HK-2 (cell line): ENCODE data around the gene STRIP1.
"Not testable (repeated sequence)": the region's sequence is repeated elsewhere in the genome, so short reads cannot be mapped to it uniquely, and the experiment has no call there.

ENCODE experiments used
- DNase-seq: peaks from one replicate; pipeline ENCODE4 v3.0.0-alpha.2; 2018; ENCODE audit not compliant: unreplicated experiment

The STRIP1 gene

DNA sequence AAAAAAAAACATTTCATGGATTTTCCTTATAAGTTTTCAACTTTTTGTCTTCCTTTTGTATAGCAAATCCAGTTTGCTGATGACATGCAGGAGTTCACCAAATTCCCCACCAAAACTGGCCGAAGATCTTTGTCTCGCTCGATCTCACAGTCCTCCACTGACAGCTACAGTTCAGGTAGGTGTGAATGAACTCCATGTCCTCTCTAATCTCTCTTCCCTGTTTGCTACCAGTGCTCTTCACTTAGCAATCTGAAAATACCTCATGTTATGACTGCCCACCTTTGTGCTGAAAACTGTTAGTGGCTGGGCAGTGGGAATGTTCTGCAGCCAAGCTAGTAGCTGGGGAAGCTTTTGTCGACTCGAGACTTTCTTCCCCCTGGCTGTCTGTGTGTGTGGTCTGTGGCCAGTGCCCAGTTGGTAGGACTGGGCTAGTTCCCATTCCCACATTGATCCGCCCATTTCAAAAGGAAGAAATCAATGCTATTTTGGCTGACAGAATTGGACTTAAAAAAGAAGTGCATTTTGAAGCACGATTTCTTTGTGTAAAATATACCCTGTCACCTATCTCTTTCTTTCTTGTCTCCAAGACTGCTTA is 25.4 kb upstream of the STRIP1 start:
- DNase-seq: no peak

DNA sequence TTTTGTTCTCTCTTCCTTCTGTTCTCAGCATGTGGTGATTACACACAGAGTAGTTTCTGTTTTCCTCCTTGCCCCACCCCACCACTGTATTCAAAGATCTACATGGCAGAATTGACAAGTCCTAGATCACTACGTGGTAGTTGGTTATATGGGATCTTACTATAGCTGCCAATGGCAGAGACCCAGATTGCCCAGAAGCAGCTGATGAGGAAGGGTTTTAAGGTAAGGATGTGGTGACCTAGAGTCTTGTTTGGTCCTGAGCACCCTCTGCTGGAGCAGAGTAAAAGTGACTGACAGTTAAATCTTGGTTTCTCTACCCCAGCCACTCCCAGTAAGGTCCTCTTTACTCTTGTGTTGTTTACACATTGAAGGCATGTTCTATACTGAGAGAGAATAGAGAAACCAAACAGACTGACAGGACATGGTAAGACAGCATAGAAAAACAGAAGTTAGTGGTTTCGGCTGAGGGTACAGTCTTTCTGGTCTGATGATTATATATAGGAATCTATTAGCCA is 22.8 kb upstream of the STRIP1 start:
- peak; percentile 21 for DNase-seq

- DNase-seq: no peak
Observed at GRCh38 chr1:110012100-110012780, 22.2 kb upstream of the STRIP1 start.

GRCh38 chr1:110017792-110018191 is 16.6 kb upstream of the STRIP1 start:
- no peak for DNase-seq

DNA sequence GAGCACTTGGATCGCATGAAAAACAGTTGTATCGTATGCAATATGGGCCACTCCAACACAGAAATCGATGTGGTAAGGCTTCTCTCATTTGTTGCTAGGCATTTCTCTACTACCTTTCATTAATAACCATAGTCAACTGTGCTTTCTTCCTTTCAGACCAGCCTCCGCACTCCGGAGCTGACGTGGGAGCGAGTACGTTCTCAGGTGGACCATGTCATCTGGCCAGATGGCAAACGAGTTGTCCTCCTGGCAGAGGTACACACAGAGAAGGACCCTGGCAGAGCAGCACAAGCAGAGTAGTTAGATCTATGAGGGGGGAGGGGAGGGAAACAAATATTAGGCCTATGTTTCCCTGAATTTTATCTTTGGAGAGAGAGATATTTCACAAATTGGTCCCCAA is 16.0 kb upstream of the STRIP1 start:
- DNase-seq: no peak

- DNase-seq: no peak
Observed at GRCh38 chr1:110019770-110020169, 14.7 kb upstream of the STRIP1 start.

GRCh38 chr1:110021285-110021684 is 13.1 kb upstream of the STRIP1 start:
- DNase-seq: no peak

DNA sequence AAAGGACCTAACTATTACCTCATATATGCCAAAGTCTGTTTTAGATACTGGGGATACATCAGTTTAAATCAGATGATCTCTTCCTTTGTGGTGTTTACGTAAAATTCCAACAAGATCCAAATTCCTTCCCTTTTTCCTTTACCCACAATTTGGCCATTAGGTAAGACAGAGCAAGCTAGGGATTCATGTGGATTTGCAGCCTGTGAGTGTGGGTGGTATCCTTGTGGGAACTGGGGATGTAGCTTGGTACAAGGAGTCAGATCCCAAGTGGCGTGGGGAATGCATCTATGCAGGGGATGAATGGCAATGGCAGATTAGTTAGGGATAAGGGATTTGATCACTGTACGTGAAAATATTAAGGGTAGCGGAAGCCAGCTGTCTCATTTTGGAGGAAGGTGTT is 9.8 kb upstream of the STRIP1 start:
- DNase-seq: no peak

DNA sequence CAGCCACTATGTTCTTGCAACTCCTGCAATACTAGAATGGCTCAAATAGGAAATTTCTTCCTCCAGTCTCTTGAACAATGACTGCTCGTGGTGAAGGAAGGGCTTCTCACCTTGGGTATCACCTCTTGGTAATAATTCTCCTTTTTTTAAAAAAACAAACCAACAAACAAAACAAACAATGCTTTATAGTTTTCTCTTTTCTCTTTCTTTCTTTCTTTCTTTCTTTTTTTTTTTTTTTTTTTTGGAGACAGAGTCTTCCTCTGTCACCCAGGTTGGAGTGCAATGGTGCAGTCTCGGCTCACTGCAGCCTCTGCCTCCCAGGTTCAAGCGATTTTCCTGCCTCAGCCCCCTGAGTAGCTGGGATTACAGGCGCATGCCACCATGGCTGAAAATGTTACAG is 3.7 kb upstream of the STRIP1 start:
- not testable (repeated sequence) for DNase-seq

- DNase-seq: no peak
Observed at GRCh38 chr1:110032327-110032726, 2.1 kb upstream of the STRIP1 start.

DNA sequence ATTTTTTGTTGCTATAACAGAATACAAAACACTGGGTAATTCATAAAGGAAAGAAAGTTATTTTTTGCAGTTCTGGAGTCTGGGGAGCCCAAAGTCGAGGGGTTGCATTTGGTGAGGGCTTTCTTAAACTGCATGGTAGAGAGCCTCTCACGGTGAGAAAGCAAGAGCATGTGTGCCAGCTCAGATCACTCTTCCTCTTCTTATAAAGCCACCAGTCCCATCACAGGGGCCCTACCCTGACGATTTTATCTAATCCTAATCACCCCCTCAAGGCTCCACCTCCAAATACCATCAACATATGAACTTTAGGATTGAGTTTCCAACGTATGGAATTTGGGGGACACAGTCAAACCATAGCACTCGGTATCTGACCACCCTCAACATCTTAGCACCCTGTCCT is 1.0 kb upstream of the STRIP1 start:
- no peak for DNase-seq

GRCh38 chr1:110034040-110034450 is 379 bp upstream of the STRIP1 start:
- no peak for DNase-seq

DNA sequence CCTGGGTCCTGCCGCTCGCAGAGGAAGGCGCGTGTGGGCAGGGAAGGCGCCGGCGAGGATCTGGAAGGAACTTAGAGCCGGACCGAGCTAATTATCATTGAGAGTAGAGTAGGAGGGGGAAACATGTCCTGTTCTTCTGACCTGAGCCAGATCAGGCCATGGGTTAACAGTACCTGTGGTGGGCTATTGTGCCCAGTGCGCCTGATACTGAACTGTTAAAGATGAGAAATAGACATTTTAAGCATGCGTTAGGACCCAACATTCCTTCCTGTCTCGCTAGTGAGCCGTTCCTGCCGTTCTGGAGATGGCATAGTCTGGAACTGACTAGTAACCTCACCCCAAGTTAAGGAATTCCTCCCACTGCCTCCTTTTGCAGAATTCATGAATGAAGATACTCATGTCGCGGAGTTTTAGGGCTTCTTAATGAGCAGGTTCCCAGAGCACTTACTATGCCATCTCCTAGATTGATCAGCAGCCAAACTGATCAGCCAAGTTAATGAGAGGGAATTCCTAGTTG is 870 bp downstream of the STRIP1 start:
- DNase-seq: no peak

DNA sequence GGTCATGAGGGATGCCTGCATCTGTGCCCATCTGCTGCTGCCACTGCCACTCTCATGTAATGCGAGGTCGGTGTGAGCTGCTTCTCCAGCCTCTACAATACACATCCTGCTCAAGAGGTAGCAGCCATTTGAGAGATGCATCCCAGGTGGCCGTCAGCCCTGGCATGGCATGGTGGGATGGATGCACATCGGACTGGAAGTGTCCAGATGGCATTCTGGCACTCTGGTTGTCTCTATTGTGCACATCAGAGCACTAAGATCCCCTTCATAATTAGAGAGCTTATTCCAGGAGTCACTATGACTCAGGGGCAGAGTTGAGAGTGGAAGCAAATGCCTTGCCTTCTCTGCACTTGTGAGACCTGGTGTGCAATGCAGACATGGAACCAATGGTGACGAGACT is 3.8 kb downstream of the STRIP1 start:
- DNase-seq: no peak

DNA sequence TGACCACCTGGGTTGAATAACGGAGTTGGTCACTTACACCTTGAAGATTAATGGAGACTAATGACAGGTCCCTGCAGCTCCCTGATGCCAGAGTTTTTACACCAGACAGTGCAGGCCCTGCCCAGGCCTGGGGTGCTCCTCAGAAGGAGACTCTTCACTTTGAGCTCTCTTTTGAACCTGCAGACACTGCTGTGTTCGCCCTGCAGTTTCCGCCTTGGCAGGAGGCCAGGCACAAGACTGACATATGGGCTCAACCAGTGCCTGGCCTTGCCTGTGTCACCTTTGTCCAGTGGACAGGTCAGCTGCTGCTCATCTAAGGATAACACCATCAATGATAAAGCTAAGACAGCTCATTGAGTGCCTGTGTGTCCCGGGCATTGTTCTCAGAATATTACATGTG is 5.2 kb downstream of the STRIP1 start:
- DNase-seq: no peak

DNA sequence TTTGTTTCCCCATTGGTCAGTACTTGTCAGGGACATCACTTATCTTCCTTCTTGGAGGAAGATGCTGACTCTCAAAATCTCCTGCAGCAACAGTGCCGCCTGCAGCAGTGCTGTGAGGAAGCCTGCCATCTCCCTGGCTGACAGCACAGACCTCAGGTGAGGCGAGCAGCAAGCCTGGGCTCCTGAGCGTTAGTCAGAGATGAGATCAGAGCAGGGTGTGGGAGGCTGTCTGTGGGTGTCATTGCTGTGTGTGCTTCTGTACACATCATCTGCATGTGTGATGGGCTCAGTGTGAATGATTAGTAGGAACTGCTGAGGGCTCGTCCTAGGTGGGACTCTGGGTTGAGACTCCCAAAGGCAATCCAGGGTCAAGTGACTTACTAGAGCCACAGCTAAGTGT is 6.1 kb downstream of the STRIP1 start:
- DNase-seq: no peak

GRCh38 chr1:110043016-110043415 is 8.6 kb downstream of the STRIP1 start:
- DNase-seq: no peak

- no peak for DNase-seq
Observed at GRCh38 chr1:110047463-110047862, 13.0 kb downstream of the STRIP1 start.

DNA sequence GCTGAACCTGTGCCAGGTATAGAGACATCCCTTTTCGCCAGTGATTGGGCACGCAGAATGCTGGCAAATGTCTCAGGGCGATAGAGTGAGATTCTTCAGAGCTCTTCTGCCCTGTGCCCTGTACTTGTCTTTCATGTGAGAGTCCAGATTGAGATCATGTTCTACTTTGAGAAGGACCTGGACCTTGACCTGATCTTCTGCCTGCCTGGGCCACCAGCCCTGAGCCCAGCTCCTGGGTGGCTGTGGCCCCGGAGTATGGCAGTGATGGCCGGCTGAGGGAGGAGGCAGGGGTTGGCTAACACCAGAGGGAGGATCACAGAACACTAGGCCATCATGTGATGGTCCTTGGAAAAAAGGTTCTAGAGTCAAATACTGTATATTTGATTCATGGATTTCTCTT is 13.8 kb downstream of the STRIP1 start:
- no peak for DNase-seq

DNA sequence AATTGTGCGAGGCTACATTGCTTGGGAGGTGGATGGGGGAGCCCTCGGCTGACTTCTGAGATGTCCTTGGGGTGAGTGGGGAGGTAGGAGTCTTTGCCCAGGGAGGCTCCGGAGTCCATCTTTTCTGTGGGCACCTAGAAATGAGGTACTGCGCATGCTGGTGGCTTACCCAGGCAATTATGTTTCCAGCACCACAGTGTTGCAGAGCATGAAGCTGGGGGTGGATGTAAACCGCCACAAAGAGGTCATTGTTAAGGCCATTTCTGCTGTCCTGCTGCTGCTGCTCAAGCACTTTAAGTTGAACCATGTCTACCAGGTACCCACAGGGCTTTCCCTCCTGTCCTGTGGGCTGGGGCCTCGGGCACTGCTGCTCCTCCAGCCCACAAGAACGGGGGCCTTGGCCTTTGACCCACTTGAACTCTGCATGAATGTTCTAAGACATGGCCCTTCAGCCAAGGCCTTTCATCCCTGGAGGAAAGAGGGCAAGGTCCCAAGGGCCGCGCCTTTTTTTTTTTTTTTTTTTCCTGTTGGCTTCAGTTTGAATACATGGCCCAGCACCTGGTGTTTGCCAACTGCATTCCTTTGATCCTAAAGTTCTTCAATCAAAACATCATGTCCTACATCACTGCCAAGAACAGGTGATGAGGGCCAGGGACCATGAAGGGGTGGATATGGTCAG is 14.6 kb downstream of the STRIP1 start:
- no peak for DNase-seq

DNA sequence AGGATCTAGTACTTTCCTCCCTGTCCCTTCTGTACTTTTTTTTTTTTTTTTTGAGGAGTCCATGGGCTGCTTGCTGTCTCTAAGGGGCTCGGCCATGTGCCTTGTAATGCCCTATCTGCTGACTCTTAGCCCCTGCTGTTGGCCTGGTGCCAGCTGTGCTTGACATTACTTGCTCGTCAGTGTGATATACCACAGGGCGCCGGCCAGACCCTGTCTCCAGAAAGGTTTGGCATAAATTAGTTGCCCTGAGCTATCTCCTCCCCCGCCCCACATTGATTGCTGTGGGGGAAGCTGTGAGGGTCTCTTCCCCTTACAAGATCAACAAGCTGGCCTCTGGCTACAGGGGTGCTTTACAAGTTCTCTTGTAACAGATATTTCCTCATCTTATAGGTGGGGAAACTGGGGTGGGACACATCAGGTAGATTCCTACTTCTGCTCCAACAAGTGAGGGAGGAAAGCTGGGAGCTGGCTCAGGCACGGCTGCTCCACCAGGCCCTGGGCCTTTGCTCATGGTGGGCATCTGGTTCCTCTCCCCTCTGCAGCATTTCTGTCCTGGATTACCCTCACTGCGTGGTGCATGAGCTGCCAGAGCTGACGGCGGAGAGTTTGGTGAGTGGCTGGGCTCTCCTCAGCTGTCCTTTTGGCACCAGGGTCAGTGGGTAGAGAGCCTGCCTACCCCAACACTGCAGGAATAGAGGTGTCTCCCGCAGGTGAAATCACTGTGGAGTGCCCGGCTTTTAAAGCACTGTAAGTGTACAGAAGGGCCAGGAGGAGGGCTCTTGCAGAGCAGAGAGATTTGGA is 15.6 kb downstream of the STRIP1 start:
- no peak for DNase-seq
